Loucy (cell line): ENCODE data around the gene POC1B.

Experiments used
- H2AFZ ChIP-seq: fragments of 200-600 bp; sonication (generic); 2 replicates; pipeline ENCODE4 v1.6.0; 2016; ENCODE audit warnings: antibody characterized with exemption, mild to moderate bottlenecking, low read length, moderate library complexity
- H3F3A ChIP-seq: fragments of 200-600 bp; 2 replicates; pipeline ENCODE4 v1.6.0; 2016; ENCODE audit warnings: antibody characterized with exemption, low read depth, mild to moderate bottlenecking
- H3K27me3 ChIP-seq: fragments of 200-600 bp; sonication (generic); 2 replicates; pipeline ENCODE4 v1.6.1; 2014; ENCODE audit warnings: low read length, mild to moderate bottlenecking; ENCODE audit not compliant: insufficient read depth, poor library complexity, severe bottlenecking
- H3K36me3 ChIP-seq: fragments of 200-600 bp; sonication (generic); 2 replicates; pipeline ENCODE4 v1.6.1; 2016; ENCODE audit warnings: low read length; ENCODE audit not compliant: insufficient read depth
- H3K4me1 ChIP-seq: fragments of 200-600 bp; sonication (generic); 2 replicates; pipeline ENCODE4 v1.5.1; 2014; ENCODE audit warnings: low read length, mild to moderate bottlenecking; ENCODE audit not compliant: insufficient read depth, poor library complexity, severe bottlenecking
- H3K4me2 ChIP-seq: fragments of 200-600 bp; sonication (generic); 2 replicates; pipeline ENCODE4 v1.6.0; 2014; ENCODE audit warnings: antibody characterized with exemption, low read length, low read depth, mild to moderate bottlenecking; ENCODE audit not compliant: poor library complexity, severe bottlenecking
- H3K4me3 ChIP-seq: fragments of 200-600 bp; sonication (generic); 2 replicates; pipeline ENCODE4 v1.5.1; 2014; ENCODE audit warnings: low read length, mild to moderate bottlenecking, mixed read lengths; ENCODE audit not compliant: poor library complexity, severe bottlenecking
- H3K79me2 ChIP-seq: fragments of 200-600 bp; sonication (generic); 2 replicates; pipeline ENCODE4 v1.6.1; 2014; ENCODE audit warnings: low read length; ENCODE audit not compliant: insufficient read depth
- H3K9ac ChIP-seq: fragments of 200-600 bp; sonication (generic); 2 replicates; pipeline ENCODE4 v1.6.0; 2014; ENCODE audit warnings: mild to moderate bottlenecking, low read depth, low read length, moderate library complexity; ENCODE audit not compliant: poor library complexity, severe bottlenecking
- H3K9me2 ChIP-seq: fragments of 200-600 bp; sonication (generic); replicated peaks from 2 replicates; pipeline ENCODE4 v1.6.1; 2016; ENCODE audit warnings: low read depth, low read length, mixed read lengths
- H3K9me3 ChIP-seq: fragments of 200-600 bp; sonication (generic); 2 replicates; pipeline ENCODE4 v1.6.1; 2014; ENCODE audit warnings: mild to moderate bottlenecking, antibody characterized with exemption, low read length, low read depth; ENCODE audit not compliant: insufficient read depth
- H4K20me1 ChIP-seq: fragments of 200-600 bp; sonication (generic); 2 replicates; pipeline ENCODE4 v1.6.0; 2014; ENCODE audit warnings: antibody characterized with exemption, low read length, mild to moderate bottlenecking; ENCODE audit not compliant: insufficient read depth, poor library complexity, severe bottlenecking
- CTCF ChIP-seq: fragments of 200-600 bp; sonication (generic); conservative IDR thresholded peaks from 2 replicates; pipeline ENCODE4 v1.5.1; 2014; ENCODE audit warnings: mild to moderate bottlenecking, antibody characterized with exemption, low read length
- EZH2phosphoT487 ChIP-seq: fragments of 200-600 bp; IDR thresholded peaks from 2 replicates; pipeline ENCODE4 v1.6.1; 2018; ENCODE audit warnings: antibody characterized with exemption, mild to moderate bottlenecking, moderate library complexity, borderline replicate concordance

Gene POC1B

GRCh38 chr12:89559753-89560152, 33.9 kb upstream of the POC1B start:
- no peaks in the 10 kb centered on the region for H3K27me3 ChIP-seq
- no peaks in the 10 kb centered on the region for H3F3A ChIP-seq
- no peaks in the 10 kb centered on the region for H4K20me1 ChIP-seq
- no peak overlapping the region for H3K9ac ChIP-seq
- no peaks in the 10 kb centered on the region for H3K9me3 ChIP-seq
- H3K79me2 ChIP-seq, result no peaks in the 10 kb centered on the region
- H3K4me2 ChIP-seq, result no peak overlapping the region
- TF ChIP-seq CTCF (no peak), EZH2phosphoT487 (no peak)
- H3K36me3 ChIP-seq, result no peaks in the 10 kb centered on the region
- no peak overlapping the region for H2AFZ ChIP-seq
- H3K4me3 ChIP-seq, result no peak overlapping the region
- H3K4me1 ChIP-seq, result no peaks in the 10 kb centered on the region
- H3K9me2 ChIP-seq, result no peaks in the 10 kb centered on the region

- no peaks in the 10 kb centered on the region for H3K27me3 ChIP-seq
- H3K4me3 ChIP-seq, result no peak overlapping the region
- no peak overlapping the region for H3K4me2 ChIP-seq
- TF ChIP-seq EZH2phosphoT487 (no peak), CTCF (no peak)
- no peaks in the 10 kb centered on the region for H4K20me1 ChIP-seq
- H3K9me2 ChIP-seq, result no peaks in the 10 kb centered on the region
- H3K79me2 ChIP-seq, result no peaks in the 10 kb centered on the region
- H3K4me1 ChIP-seq, result no peaks in the 10 kb centered on the region
- no peaks in the 10 kb centered on the region for H3K9me3 ChIP-seq
- H3K36me3 ChIP-seq, result no peaks in the 10 kb centered on the region
- H3F3A ChIP-seq, result no peaks in the 10 kb centered on the region
- no peak overlapping the region for H2AFZ ChIP-seq
- no peak overlapping the region for H3K9ac ChIP-seq
These were observed 31.1 kb upstream of the POC1B start for GRCh38 chr12:89556976-89557375.

- no peaks in the 10 kb centered on the region for H3F3A ChIP-seq
- no peaks in the 10 kb centered on the region for H3K27me3 ChIP-seq
- TF ChIP-seq CTCF (no peak), EZH2phosphoT487 (no peak)
- no peaks in the 10 kb centered on the region for H3K9me2 ChIP-seq
- no peak overlapping the region for H2AFZ ChIP-seq
- H3K9me3 ChIP-seq, result no peaks in the 10 kb centered on the region
- no peaks in the 10 kb centered on the region for H3K4me1 ChIP-seq
- no peaks in the 10 kb centered on the region for H4K20me1 ChIP-seq
- no peak overlapping the region for H3K9ac ChIP-seq
- H3K4me2 ChIP-seq, result no peak overlapping the region
- no peaks in the 10 kb centered on the region for H3K36me3 ChIP-seq
- H3K4me3 ChIP-seq, result no peak overlapping the region
- H3K79me2 ChIP-seq, result no peaks in the 10 kb centered on the region
These were observed 26.5 kb upstream of the POC1B start for GRCh38 chr12:89552376-89552775.
